Measurements from ENCODE around the gene PDCD10. TPM values are rescaled to one million over a fixed set of nuclear protein-coding genes. Genes with fewer than 3 reads are reported as not detected.

The PDCD10 gene
- polyA plus RNA-seq, 1 donor (not counting 4 experiments of a cell fraction or from before 2014, with no cell fraction given): 131 TPM

- H4K20me1 ChIP-seq (ENCODE audit: control insufficient read depth, extremely low read depth, insufficient read depth, low read length): no peaks in the 10 kb centered on the region
- H3K9me3 ChIP-seq (ENCODE audit: control insufficient read depth, low read depth, low read length): no peaks in the 10 kb centered on the region
- no peaks in the 10 kb centered on the region for H3K36me3 ChIP-seq (ENCODE audit: control insufficient read depth in 2 of 2, extremely low read depth in 1 of 2, insufficient read depth in 2 of 2, low read length in 2 of 2)
- no peaks in the 10 kb centered on the region for H3K27me3 ChIP-seq (ENCODE audit: control insufficient read depth, extremely low read depth, insufficient read depth, low read length)
- FAIRE-seq (no peak), DNase-seq (ENCODE audit: low read depth, low spot score) (no peak)
- dilution Hi-C loops (cut with MboI; ENCODE audit: extremely low pct_ligation_motif_present, low sequenced_read_pairs): no loop called here
- no peak overlapping the region for H3K9ac ChIP-seq (ENCODE audit: control insufficient read depth, extremely low read depth, insufficient read depth, low read length)
- H3K79me2 ChIP-seq (ENCODE audit: control insufficient read depth, insufficient read depth, low read length): no peaks in the 10 kb centered on the region
- TF ChIP-seq CTCF (optimal IDR thresholded peaks at IDR 0.05 in 1 of 3, IDR thresholded peaks at IDR 0.05 in 1 of 3, conservative IDR thresholded peaks at IDR 0.05 in 1 of 3; ENCODE audit: extremely low read depth in 1 of 3, insufficient read depth in 2 of 3, low read length in 3 of 3): no peak
- TF ChIP-seq EZH2 (IDR thresholded peaks at IDR 0.05; ENCODE audit: low read length): no peak
- H3K4me2 ChIP-seq (ENCODE audit: control insufficient read depth, extremely low read depth, insufficient read depth, low read depth, low read length): no peak overlapping the region
- no peaks in the 10 kb centered on the region for H3K9me1 ChIP-seq (ENCODE audit: control insufficient read depth, extremely low read depth, insufficient read depth, low read length)
- H3K27ac ChIP-seq (ENCODE audit: control insufficient read depth, insufficient read depth, low read length): no peak overlapping the region
- H3K4me3 ChIP-seq (ENCODE audit: control insufficient read depth in 2 of 3, extremely low read depth in 1 of 3, insufficient read depth in 2 of 3, low read depth in 1 of 3, low read length in 3 of 3): no peak overlapping the region
- no peak overlapping the region for H2AFZ ChIP-seq (ENCODE audit: control insufficient read depth, low read length)
- no peaks in the 10 kb centered on the region for H3K4me1 ChIP-seq (ENCODE audit: control insufficient read depth, extremely low read depth, insufficient read depth, low read length)
These were observed 15.7 kb upstream of the PDCD10 start for GRCh38 chr3:167750272-167750971.

GRCh38 chr3:167749728-167750127, 15.0 kb upstream of the PDCD10 start:
- Histone ChIP-seq H3K9ac (ENCODE audit: control insufficient read depth, extremely low read depth, insufficient read depth, low read length) (no peak overlapping the region), H3K9me3 (ENCODE audit: control insufficient read depth, low read depth, low read length) (no peaks in the 10 kb centered on the region), H3K4me3 (ENCODE audit: control insufficient read depth in 2 of 3, extremely low read depth in 1 of 3, insufficient read depth in 2 of 3, low read depth in 1 of 3, low read length in 3 of 3) (no peak overlapping the region), H2AFZ (ENCODE audit: control insufficient read depth, low read length) (no peak overlapping the region), H4K20me1 (ENCODE audit: control insufficient read depth, extremely low read depth, insufficient read depth, low read length) (no peaks in the 10 kb centered on the region), H3K36me3 (ENCODE audit: control insufficient read depth in 2 of 2, extremely low read depth in 1 of 2, insufficient read depth in 2 of 2, low read length in 2 of 2) (no peaks in the 10 kb centered on the region), H3K4me2 (ENCODE audit: control insufficient read depth, extremely low read depth, insufficient read depth, low read depth, low read length) (no peak overlapping the region), H3K9me1 (ENCODE audit: control insufficient read depth, extremely low read depth, insufficient read depth, low read length) (no peaks in the 10 kb centered on the region), H3K27ac (ENCODE audit: control insufficient read depth, insufficient read depth, low read length) (no peak overlapping the region), H3K79me2 (ENCODE audit: control insufficient read depth, insufficient read depth, low read length) (no peaks in the 10 kb centered on the region), H3K27me3 (ENCODE audit: control insufficient read depth, extremely low read depth, insufficient read depth, low read length) (no peaks in the 10 kb centered on the region), H3K4me1 (ENCODE audit: control insufficient read depth, extremely low read depth, insufficient read depth, low read length) (no peaks in the 10 kb centered on the region)
- TF ChIP-seq EZH2 (IDR thresholded peaks at IDR 0.05; ENCODE audit: low read length): no peak
- no peak for TF ChIP-seq CTCF (optimal IDR thresholded peaks at IDR 0.05 in 1 of 3, IDR thresholded peaks at IDR 0.05 in 1 of 3, conservative IDR thresholded peaks at IDR 0.05 in 1 of 3; ENCODE audit: extremely low read depth in 1 of 3, insufficient read depth in 2 of 3, low read length in 3 of 3)
- dilution Hi-C loops (cut with MboI; ENCODE audit: extremely low pct_ligation_motif_present, low sequenced_read_pairs): no loop called here
- DNase-seq (ENCODE audit: low read depth, low spot score) (no peak), FAIRE-seq (no peak)

Data from keratinocyte (primary cell).